ENCODE data around the gene USP7.
"Not testable (repeated sequence)": the region's sequence is repeated elsewhere in the genome, so short reads cannot be mapped to it uniquely, and the experiment has no call there.

Gene USP7

DNA sequence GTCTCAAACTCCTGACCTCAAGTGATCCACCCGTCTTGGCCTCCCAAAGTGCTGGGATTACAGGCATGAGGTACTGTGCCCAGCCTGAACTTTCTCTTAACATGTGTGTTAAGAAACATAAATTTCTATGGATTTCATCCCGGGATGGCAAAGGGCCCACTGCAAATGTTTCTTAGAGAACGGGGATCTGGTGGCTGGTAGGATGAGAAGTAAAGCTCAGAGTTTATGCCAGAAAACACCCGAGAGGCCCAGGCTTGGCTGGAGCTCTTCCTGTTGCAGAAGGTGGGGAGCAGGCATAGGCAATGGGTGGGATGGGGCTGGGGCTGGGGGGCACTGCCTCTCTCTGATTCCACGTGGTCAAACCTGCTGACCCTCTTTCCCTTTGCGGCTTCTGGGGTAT, 89.3 kb downstream of the USP7 start:
- no peak for DNase-seq

DNA sequence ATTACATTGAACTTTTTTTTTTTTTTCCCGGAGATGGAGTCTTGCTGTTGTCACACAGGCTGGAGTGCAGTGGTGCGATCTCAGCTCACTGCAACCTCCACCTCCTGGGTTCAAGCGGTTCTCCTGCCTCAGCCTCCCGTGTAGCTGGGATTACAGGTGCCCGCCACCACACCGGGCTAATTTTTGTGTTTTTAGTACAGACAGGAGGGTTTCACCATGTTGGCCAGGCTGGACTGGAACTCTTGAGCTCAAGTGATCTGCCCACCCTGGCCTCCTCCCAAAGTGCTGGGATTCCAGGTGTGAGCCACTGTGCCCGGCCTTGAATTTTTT, 89.9 kb downstream of the USP7 start:
- DNase-seq = not testable (repeated sequence)

DNA sequence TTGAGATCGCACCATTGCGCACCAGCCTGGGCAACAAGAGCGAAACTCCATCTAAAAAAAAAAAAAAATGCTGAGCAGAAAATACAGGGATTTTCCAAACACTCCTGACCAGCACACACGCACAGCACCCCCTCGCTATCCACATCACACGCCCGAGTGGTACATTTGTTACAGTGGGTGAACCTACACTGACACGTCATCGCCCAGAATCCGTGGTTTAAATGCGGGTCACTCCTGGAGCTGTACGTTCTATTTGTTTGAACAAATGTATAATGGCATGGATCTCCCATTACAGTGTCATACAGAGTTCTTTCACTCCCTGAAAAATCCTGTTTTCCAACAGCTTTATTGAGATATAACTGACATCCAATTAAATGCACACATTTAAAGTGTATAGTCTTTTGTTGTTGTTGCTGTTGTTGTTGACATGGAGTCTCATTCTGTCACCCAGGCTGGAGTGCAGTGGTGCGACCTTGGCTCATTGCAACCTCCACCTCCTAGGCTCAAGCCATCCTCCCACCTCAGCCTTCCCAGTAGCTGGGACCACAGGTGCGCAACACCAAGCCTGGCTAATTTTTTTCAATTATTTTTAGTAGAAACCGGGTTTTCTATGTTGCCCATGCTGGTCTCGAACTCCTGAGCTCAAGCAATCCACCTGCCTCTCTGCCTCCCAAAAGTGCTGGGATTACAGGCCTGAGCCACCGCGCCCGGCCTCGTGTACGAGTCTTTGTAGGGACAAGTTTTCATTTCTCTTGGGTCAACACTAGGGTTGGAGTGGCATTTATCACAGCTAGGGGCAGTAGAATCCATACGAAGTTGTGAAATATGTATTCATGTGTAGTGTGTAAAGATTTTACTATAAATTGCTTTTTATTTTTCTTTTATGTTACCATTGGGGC, 90.5 kb downstream of the USP7 start:
- no peak for DNase-seq

DNA sequence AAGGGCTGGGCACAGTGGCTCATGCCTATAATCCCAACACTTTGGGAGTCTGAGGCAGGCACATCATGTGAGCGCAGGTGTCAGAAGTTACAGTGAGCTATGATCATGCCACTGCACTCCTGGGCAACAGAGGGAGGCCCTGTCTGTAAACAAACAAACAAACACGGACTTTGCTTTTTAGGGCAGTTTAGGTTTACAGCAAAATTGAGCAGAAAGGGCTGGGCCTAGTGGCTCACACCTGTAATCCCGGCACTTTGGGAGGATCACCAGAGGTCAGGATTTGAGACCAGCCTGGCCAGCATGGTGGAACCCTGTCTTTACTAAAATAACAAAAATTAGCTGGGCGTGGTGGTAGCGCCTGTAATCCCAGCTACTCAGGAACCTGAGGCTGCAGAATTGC, 91.6 kb downstream of the USP7 start:
- DNase-seq = no peak

DNA sequence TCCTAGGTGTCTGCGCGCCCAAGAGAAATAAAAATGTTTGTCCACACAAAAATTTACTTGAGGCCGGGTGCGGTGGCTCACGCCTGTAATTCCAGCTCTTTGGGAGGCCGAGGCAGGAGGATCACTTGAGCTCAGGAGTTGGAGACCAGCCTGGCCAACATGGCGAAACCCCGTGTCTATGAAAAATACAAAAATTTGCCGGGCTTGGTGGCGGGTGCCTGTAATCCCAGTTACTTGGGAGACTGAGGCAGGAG, 93.8 kb downstream of the USP7 start:
- DNase-seq = not testable (repeated sequence)

DNA sequence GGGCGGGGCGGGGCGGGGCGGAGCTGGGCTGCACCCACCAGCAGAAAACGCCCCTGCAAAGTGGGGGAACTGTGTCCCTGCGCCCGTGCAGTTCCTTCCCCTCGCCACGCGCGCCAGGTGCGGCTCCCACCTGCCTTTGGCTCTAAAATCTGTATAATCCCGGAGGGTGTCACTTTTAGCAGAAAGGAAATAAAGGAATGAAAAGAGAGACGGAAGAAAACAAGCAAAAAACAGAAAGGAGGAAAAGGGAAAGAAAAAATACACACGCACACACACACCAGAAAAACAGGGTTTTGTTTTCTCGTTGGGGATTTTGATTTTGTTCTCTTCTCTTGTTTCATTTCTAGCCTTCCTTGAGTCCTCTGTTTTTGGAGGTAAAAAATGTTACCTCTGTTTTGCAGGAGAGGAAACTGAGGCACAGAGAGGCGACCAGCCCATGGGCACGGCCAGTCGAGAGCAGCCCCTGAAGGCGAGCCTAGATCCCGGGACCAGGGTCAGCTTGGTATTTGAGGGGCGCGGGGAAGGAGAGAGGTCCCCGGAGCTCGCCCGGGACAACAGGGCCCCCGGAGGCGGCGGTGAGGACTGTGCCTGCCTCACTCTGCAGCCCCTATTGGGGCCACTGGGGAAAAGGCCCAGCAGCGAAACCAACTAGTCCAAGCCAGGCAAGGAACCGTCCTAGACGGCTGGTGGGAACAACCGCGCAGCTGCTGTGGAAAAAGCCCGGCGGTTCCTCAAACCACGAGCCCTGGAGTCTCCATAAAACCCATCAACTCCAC, 94.3 kb downstream of the USP7 start:
- DNase-seq = no peak

DNA sequence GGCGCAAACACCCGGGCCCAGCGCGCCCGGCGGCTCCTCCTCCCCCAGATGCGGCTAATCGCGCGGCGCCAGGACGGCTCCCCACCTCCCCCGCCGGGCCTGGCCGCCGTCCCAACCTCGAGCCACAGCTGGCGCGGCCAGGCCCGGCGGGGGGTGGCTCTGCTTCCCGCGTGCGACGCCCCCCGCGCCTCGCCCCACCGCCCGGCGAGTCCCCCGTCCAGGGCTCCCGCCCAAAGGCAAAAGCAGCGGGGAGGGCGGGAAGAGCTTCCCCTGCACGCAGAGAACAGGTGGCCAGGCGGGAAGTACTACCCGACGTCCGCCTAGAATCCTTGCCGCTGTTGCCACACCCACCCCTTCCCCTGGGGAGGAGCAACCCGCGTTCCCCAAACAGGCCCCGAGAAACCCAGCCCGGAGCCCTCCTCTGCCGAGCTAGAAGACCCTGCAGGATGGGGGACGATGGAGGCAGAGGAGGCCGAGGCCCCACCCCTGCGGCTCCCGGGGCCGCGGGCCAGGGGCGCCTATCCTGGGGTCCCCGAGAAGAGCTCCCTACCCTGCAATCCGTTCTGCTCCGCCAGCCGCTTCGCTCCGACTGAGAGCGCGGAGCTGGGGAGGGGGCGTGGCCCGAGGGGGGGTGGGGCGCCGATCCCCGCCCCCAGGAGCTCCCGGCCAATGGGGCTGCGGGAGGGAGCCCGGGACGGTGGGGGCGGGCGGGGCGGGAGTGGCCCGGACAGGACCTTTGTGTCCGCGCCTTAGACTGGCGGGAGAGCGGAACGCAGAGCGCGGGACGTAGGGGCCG, 95.1 kb downstream of the USP7 start, which contains the start of gene CARHSP1:
Gene CARHSP1 (minus strand): TSS at position 591 of the 796 bp plus-strand sequence. CDS start 9,678 bp downstream, outside the sequence.
- DNase-seq = peak; percentile 97

DNA sequence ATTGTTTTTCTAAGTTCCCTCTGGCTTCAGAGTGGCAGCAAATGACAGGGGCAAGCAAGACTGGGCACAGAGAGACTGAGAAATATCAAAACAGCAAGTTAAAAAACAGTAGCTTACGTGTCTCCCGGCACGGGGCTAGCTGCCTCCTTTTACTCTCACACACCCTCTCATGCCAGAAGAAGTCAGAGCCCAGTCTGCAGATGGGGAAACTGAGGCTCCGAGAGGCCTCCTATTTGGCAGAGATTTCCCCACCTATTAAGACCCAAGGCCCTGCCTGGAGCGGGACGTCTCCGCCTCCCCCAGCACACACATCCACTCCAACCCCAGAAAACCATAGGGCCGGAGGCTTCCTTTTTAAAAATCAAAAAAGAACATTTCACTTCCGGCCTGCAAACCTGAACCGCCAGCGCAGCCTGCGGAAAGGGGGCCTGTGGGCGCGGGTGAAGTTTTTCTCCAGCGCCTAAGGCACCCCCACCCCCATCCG, 95.7 kb downstream of the USP7 start:
- no peak for DNase-seq

DNA sequence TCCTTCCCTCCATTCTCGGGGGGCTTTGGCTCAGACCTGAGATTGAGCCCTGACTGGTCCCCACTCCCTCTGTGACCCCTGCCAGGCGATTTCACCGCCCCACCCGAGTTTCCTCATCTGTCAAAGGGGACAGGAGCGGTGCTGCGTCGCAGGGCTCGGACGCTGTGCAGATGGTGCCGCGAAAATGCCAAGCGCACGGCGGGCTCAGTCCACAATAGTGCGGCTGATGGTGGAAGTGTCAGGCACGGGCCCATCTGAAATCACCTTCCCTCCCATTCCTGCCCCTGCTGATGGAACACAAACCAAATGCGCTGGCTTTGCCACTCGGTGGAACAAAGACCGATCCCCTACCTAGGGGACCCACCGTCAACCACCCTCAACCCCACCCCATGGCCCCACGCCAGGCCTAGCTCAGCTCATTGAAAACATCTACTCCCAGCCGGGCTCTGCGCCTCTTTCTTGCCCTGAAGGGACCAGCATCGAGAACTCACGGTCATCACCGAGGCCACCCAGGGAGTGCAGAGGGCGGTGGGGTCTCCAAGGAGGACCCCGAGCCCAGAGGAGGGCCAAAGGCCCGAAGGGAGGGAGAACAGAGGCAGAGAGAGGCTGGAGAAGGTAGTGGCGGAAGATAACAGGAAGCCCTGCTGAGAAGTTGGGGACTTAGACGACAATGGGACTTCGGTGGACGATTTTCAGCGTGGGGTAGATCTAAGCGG, 96.3 kb downstream of the USP7 start:
- peak; percentile 33 for DNase-seq

DNA sequence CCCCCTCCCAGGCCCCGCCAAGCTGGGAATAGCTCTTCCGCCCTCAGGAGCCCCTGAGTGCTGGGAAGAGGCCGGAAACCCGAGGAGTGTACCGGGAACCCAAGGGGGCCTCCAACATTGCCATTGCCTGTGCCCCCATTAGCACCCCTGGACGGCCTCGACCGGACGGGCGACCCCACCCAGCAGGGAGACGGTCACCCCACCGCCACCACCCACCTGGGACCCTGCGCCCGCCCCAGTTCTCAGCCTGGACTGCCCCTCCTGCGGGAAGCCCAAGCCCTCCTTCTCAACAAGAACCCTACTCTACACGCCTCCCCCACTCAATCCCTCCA, 96.9 kb downstream of the USP7 start:
- no peak for DNase-seq

DNA sequence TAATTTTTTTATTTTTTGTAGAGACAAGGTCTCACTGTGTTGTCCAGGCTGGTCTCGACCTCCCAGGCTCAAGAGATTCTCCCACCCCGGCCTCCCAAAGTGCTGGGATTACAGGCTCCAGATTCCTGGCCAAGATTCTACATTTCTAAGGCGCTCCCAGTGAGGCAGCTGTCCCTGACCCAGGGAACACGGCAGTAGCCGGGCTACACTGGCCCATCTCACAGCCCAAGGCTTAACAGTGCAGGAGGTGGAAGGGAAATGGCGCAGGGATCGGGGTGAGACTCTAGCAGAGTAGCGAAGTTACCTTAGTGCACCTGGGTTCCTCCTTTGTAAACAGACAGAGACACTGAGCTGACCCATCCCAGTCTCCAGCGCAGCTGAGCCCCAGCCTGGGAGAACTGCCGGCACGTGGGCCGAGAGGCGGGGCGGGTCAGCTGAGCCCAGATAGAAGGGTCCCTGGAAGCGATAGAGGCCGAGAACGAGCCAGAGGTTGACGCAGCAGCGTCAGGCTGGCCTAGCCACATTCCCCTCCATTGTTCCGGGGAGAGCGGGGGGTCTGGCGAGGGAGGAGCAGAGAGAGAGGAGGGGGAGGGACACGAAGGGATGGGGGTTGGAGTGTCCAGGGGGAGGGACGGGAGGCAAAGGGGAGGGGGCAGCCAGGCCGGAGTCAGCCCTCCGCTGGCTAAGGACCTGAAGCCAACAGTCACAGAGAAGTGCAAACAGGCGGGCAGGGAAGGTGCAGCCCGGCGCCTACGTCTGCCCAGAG, 97.4 kb downstream of the USP7 start:
- no peak for DNase-seq

DNA sequence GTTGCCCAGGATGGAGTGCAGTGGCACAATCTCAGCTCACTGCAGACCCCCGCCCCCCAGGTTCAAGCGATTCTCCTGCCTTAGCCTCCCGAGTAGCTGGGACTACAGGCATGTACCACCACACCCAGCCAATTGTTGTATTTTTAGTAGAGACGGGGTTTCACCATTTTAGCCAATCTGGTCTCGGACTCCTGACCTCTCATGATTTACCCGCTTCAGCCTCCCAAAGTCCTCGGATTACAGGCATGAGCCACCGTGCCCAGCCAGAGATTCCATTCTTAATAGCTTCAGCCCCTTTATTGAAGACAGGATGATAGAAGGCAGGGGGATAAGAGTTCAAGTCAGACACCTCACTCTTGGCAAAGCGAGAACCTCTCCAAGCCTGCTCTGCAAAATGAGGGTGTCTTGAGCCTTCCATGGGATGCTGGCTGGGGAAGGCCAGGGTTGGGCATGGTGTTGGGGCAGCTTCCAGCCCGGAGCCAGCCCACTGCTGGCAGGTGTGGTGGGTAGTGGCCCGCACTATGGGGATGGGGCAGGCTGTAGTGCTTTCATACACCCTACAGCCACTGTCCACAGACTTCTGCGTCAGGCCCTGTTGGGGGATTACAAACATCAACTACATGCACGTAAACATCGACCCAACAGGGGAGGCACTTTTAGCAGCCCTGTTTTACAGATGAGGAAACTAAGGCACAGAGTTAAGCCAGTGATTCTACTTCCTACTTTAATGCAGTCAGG, 98.4 kb downstream of the USP7 start:
- no peak for DNase-seq

DNA sequence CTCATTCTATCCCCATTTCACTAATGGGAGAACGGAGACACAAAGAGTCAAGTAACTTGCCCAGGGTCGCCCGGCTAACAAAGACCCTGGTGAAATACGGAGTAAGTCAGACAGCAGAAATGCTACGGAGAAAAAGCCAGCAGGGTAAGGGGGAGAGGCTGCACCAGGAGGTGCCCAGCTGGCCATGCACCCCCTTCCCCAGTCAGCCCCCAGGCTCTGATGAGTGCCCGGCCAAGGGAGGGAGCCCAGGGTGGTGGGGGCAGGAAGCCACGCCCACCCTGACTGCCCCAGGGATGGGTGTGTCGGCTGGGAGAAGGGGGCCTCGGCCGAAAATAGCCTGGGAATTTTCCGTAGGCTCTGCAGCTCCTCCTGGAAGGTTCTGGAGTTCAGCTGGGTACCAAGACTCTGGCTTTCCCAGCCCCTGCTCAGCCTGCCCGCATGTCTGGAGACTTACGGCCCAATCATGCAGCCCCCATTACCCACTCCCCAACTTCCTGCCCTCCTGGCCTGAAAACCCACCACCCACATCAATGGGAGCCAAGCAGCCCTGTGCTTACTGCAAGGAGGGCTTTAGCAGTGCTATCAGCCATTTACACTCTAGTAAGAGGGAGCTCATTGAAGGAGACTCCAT, 99.1 kb downstream of the USP7 start:
- no peak for DNase-seq

DNA sequence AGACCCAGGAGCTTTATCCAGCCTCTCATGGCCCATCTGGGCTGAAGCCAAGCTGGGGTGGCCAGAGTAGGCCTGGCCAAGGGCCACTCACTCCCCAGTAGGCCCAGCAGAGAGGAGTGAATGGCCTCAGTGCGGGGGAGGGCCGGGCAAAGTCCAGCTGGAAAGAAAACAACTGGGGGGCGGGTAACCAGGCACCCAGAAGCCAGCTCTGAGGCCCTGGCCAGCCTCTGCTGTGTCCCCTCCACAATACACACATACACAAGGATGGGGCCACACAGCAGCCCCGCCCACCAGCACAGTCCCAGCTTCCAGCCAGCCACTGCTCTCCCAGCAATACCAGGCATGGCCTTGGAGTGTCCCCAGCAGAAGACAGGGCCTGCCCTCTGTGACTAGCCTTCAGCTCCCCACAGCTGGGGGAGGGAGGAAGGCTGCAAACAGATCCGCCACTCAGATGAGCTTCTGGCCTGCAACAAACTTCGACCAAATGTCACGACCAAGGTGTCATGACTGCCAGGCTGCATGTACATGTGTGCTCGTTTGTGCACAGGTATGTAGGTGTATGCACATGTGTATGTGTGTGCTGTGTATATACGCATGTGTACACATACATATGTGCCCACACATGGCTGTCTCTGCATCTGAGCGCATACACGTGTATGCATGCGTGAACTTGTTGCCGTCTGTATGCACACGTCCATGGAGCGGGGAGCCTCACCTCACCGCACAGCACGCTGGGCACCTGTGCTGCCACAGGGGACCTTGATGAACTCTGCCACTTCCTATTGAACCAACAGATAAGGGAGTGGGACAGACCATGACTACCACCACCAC, 99.9 kb downstream of the USP7 start:
- DNase-seq = no peak

DNA sequence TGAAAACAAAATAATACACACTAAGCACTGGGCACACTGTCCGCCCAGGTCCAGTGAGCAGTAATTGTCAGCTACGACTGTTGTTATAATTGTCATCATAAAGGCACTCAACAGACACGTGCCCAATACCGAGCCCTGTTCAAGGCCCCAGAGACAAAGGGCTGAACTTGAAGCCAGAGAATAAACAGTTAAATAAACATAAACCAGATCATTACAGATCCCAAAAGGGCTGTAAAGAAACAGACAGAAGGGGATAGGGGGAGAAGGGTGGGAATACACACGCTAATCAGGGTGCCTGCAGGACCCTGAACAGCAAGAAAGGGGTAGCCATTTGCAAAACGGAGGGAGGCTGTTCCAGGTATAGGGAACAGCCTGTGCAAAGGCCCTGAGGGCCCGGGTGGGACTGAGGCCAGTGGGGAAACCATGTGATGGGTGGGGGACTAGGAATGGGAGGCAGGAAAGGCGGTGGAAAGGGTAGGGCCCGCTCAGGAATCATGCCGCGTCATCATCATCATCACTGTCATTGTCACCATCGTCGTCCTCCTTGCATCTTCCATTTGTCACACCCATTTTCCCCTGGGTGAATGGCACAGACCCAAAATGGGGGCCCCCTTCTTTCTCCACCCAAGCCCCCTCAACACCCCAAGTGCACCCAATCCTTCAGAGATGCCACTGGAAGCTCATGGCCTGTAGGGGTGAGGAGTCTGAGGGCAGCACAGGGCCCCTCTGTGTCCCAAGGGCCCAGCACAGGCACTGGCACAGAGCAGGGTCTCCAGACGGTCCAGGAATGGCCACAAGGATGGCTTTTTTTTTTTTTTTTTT, 101.2 kb downstream of the USP7 start:
- no peak for DNase-seq

DNA sequence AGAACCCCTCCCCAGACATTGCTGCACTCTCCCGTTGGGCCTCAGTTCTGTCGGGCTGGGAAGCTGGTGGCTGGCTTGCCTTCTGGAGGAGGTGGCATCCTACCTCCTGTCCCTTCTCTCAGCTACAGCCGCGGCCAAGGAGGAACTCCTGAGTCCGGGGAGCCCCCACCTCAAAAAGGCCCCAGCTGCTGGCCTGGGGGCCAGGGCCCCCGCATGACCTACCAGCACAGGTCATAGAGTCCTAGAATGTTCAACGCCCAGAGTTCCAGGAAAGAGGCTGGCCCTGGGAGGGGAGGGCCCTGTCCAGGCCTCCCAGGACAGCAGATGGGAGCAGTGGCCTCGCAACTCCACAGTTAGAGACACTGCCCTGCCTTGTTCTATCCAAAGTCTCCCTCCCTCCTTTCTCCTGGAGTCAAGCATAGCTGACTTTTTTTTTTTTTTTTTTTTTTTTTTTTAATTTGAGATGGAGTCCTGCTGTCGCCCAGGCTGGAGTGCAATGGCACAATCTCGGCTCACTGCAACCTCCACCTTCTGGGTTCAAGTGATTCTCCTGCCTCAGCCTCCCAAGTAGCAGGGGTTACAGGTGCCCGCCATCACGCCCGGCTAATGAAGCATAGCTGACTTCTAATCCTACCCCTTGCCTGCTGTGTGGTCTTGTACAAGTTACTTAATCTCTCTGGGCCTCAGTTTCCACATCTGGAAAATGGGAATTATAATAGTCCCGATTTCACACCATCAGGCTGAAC, 102.0 kb downstream of the USP7 start:
- no peak for DNase-seq

DNA sequence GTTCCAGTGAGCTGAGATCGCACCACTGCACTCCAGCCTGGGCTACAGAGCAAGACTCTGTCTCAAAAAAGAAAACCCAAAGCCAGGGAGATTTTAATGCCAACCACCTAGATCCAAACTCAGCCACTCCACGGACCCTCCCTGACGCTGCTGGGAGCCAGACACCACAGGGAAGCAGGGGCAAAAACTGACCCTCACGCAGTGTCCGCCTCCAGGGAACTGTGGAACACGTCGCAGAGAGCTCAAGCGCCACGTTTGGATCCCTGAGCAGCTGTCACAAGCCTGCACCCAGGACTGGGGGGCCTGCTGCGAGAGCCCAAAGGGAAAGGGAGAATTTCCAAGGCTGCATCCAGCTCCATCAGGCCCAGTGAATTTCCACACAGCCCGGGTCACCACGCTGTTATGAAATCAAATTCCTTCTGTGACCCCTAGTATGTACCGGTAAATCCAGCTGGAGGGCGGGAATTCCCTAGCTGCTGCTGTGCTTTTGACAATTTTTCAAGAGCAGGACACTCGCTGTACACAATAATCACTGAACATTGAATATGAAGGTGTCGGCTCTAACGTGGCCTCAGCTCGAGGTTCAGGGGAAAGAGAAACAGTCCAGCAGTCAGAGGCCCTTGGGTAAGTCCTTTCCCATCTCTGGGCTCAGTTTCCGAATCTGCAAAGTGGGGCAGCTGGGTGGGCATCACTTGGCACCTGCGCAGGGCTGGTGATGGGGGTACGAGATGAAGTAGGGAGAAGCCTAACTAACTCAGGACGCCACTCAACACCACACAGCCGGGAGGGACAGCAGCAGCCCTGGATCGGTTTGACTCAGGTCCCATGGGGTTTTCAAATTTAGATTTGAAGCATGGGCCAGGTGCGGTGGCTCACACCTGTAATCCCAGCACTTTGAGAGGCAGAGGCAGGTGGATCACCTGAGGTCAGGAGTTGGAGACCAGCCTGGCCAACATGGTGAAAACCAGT, 103.5 kb downstream of the USP7 start:
- DNase-seq = no peak
